ENCODE data around the gene INTS11.

DNA sequence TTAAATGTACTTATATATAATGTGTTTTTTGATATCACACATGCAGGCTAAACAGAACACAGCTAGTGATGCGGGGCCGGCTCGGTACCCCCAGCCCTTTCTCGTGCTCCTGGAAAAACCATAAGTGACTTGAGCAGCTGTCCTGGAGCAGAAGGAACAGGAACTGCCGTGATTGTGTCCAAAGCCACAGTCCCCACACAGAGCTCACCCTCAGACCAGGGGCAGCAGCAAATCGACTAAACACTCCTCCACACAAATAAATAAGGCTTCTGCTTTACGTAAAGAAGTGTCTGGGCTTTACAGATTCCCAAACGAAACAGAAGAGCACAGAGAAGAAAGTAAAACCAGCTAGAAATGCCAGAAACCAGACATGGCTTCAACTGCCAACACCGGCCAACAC is 60.4 kb downstream of the INTS11 start:
- no peak for TF ChIP-seq CTCF (IDR thresholded peaks at IDR 0.05; ENCODE audit: low read depth, low read length, poor library complexity, severe bottlenecking)
- no peak for TF ChIP-seq EZH2phosphoT487 (IDR thresholded peaks at IDR 0.05; ENCODE audit: borderline replicate concordance, low read length)
